ENCODE measurements around the gene LOXL3. TPM values are rescaled to one million over a fixed set of nuclear protein-coding genes. Genes with fewer than 3 reads are reported as not detected.

Gene LOXL3
- total RNA-seq, 2 donors from 2014 or later = 1.3 to 10.7 TPM

GRCh38 chr2:74522516-74522915 is 31.2 kb downstream of the LOXL3 start:
- intact Hi-C loops (cut with DNase I) = loop anchor here (10.0 kb wide), 1 partner anchor 62 kb away; no protein-coding TSS in a partner anchor
- TF ChIP-seq POLR2AphosphoS5 (IDR thresholded peaks at IDR 0.05) = no peak
- TF ChIP-seq CTCF (IDR thresholded peaks at IDR 0.05) = no peak
- TF ChIP-seq POLR2A (IDR thresholded peaks at IDR 0.05) = no peak

DNA sequence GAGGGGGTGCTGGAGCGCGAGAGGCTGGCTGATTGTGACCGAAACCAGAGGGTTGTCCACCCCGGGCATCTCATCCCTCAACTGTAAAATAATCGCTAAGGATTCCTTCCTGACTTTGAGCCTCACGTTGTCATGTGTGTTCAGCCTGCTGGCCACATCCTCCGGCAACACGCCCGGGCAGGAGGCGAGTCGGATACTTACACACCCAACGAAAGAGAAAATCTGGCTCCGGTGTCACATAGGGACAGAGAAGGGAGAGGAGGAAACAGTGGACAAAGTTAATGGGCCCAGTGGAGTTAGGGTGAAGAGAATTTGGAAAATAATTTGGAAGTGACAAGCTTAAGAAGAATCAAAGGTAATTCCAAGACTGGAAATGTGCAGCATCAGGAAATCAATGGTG is 37.1 kb downstream of the LOXL3 start:
- WGBS = 67% methylated on average over 13 of the region's 13 CpGs
- Histone ChIP-seq H3K9me3 (no peaks in the 10 kb centered on the region), H3K4me3 (no peak overlapping the region), H3K27ac (no peak overlapping the region), H3K4me1 (replicated peaks) (peaks cover 11% of the 10 kb centered on the region), H3K36me3 (no peaks in the 10 kb centered on the region), H3K27me3 (replicated peaks; ENCODE audit: insufficient read depth) (peaks cover 44% of the 10 kb centered on the region)
- TF ChIP-seq POLR2AphosphoS5 (IDR thresholded peaks at IDR 0.05) (no peak), CTCF (IDR thresholded peaks at IDR 0.05) (no peak), POLR2A (IDR thresholded peaks at IDR 0.05) (no peak)
- DNase-seq (ENCODE audit: low spot score) = no peak
- intact Hi-C loops (cut with DNase I) = no loop called here

More at GRCh38 chr2:74522516-74522915, 31.2 kb downstream of the LOXL3 start:
- H3K4me3 ChIP-seq = no peak overlapping the region
- no peak for DNase-seq (ENCODE audit: low spot score)
- no peaks in the 10 kb centered on the region for H3K9me3 ChIP-seq
- peaks cover 7% of the 10 kb centered on the region for H3K27me3 ChIP-seq (replicated peaks; ENCODE audit: insufficient read depth)
- H3K27ac ChIP-seq = no peak overlapping the region
- WGBS = 73% methylated on average over 3 of the region's 3 CpGs
- H3K36me3 ChIP-seq = peaks cover 0 to 4% of the 10 kb centered on the region in 2 donors
- H3K4me1 ChIP-seq (replicated peaks) = no peaks in the 10 kb centered on the region

DNA sequence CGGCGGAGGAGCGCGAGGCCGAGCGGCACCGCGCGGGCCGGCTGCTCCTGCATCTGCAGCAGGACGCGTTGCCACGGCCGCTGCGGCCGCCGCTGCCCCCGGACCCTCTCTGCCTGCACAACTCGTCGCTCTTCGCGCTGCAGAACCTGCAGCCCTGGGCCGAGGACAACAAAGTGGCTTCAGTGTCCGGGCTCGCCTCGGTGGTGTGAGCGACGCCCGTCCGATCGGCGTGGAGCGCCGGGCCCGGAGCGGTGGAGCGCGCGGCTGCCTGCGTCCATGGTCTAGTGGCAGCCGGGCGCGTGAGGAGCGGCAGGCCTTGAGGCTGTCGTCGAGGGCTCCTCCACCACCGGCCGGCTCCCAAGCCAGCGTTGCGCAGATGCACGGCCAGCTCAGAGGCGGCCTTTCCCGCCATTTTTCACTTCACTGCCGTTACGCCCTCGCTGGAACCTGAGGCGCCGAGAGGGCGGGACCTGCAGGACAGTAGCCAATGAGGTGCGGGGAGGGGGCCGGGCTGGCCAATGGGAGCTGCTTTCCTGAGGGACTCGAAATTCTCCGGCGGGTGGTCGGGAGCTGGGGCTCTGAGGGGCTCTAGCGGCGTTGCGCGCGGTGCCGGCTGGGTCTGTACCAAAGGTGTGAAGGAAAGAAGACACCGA is 37.6 kb downstream of the LOXL3 start:
- peak overlapping the region in 1 of 2 donors; percentile 15 for H3K4me3 ChIP-seq
- intact Hi-C loops (cut with DNase I) = no loop called here

DNA sequence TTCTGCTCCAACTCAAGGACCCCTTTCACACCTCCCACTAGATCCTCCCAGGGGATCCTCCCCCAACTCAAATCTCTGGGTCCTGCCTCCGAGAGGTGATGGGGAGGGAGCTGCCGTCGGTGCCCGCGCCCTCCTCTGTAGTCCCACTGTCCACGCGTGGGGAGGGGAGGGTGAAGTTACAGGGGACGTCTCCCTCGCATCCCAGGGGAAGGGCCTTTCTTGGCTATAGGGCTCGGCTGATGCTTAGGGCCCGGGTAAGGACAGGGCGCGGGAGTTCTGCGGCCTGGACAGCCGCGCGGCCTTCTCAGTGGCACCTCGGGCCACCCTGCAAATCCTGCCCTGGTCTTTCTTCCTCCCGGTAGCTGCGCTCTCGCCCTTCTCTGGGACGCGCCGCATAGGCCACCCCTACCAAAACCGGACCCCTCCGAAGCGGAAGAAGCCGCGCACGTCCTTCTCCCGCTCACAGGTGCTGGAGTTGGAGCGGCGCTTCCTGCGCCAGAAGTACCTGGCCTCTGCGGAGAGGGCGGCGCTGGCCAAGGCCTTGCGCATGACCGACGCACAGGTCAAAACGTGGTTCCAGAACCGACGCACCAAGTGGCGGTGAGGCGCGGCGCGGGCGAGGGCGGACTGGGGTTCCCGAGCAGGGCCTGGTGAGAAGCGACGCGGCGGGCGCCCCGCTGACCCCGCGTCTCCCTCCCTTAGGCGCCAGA is 38.3 kb downstream of the LOXL3 start:
- intact Hi-C loops (cut with DNase I) = no loop called here
- Histone ChIP-seq H3K9me3 (no peaks in the 10 kb centered on the region), H3K4me1 (replicated peaks) (peaks cover 11% of the 10 kb centered on the region), H3K4me3 (peak overlapping the region in 1 of 2 donors; percentile 15), H3K27me3 (replicated peaks; ENCODE audit: insufficient read depth) (peaks cover 47% of the 10 kb centered on the region), H3K27ac (no peak overlapping the region), H3K36me3 (no peaks in the 10 kb centered on the region)
- no peak for TF ChIP-seq CTCF (IDR thresholded peaks at IDR 0.05)
- no peak for TF ChIP-seq POLR2A (IDR thresholded peaks at IDR 0.05)
- TF ChIP-seq POLR2AphosphoS5 (IDR thresholded peaks at IDR 0.05) = no peak
- 5% methylated on average over 49 of the region's 60 CpGs for WGBS
- no peak for DNase-seq (ENCODE audit: low spot score)

More for the DNA sequence above, 37.6 kb downstream of the LOXL3 start:
- TF ChIP-seq POLR2AphosphoS5 (IDR thresholded peaks at IDR 0.05) = peak; percentile 9
- no peak for TF ChIP-seq CTCF (IDR thresholded peaks at IDR 0.05)
- no peak for TF ChIP-seq POLR2A (IDR thresholded peaks at IDR 0.05)
- Histone ChIP-seq H3K36me3 (no peaks in the 10 kb centered on the region), H3K9me3 (no peaks in the 10 kb centered on the region), H3K27me3 (replicated peaks; ENCODE audit: insufficient read depth) (peaks cover 47% of the 10 kb centered on the region), H3K4me1 (replicated peaks) (peaks cover 11% of the 10 kb centered on the region), H3K27ac (no peak overlapping the region)
- no peak for DNase-seq (ENCODE audit: low spot score)
- 3% methylated on average over 64 of the region's 72 CpGs for WGBS

All from prostate gland (tissue), 2 donors.